ENCODE results near the gene PAX7.
"Not testable (repeated sequence)": the region's sequence is repeated elsewhere in the genome, so short reads cannot be mapped to it uniquely, and the experiment has no call there.

PAX7 gene

GRCh38 chr1:18739408-18739807 is 108.8 kb downstream of the PAX7 start:
- Histone ChIP-seq H3K56ac (ENCODE audit: low read length) (no peak overlapping the region), H2BK5ac (ENCODE audit: low read length) (no peak overlapping the region), H3K36me3 (ENCODE audit: control insufficient read depth, insufficient read depth, low read length) (no peaks in the 10 kb centered on the region), H3K18ac (ENCODE audit: low read length) (no peak overlapping the region), H4K5ac (ENCODE audit: low read length) (no peak overlapping the region), H3K79me2 (ENCODE audit: control insufficient read depth, insufficient read depth, low read length) (no peaks in the 10 kb centered on the region), H3K4me3 (ENCODE audit: low read length) (no peak overlapping the region), H3K4ac (ENCODE audit: low read depth, low read length) (no peak overlapping the region), H3K23ac (ENCODE audit: low read length) (no peak overlapping the region), H3K27me3 (ENCODE audit: insufficient read depth, low read length, poor library complexity) (no peaks in the 10 kb centered on the region), H3K27ac (ENCODE audit: low read depth, low read length) (no peak overlapping the region), H4K8ac (ENCODE audit: low read depth, low read length) (no peak overlapping the region), H3K79me1 (ENCODE audit: low read length) (no peaks in the 10 kb centered on the region), H3K4me1 (ENCODE audit: control insufficient read depth, low read depth, low read length) (no peaks in the 10 kb centered on the region), H3K4me2 (ENCODE audit: low read length) (no peak overlapping the region), H3K9ac (ENCODE audit: low read length) (no peak overlapping the region), H2BK15ac (replicated peaks; ENCODE audit: low read depth) (no peak overlapping the region), H2BK120ac (ENCODE audit: low read depth, low read length) (no peak overlapping the region), H2AK5ac (ENCODE audit: low read length) (no peak overlapping the region)
- DNase-seq, result no peak
- no CpG with 5 or more reads among the region's 6 CpGs for WGBS (ENCODE audit: extremely low coverage, insufficient coverage, low lambda C conversion rate)

DNA sequence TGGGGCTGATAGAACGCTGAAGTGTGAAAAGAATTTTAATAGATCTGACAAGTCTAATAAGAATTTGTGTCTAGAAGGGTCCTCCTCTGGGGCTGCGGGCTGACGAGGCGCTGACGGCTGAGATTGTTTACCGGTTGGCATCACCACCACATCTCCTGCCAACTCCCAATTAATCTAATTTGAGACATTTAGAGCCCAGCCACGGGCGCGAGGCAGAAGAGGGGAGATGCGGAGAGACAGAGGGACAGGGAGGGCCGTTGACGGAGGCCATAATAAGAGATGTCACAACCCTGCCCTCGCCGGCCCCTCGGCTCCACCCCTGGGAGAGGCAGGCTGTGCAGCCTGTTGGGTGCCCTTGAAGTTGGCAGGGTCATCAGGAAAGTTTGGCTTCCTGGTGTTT is 109.3 kb downstream of the PAX7 start:
- no peak overlapping the region for H2AK5ac ChIP-seq (ENCODE audit: low read length)

GRCh38 chr1:18740617-18741016 is 110.0 kb downstream of the PAX7 start:
- H2BK120ac ChIP-seq (ENCODE audit: low read depth, low read length), result no peak overlapping the region
- no peaks in the 10 kb centered on the region for H3K36me3 ChIP-seq (ENCODE audit: control insufficient read depth, insufficient read depth, low read length)
- no peak overlapping the region for H3K56ac ChIP-seq (ENCODE audit: low read length)
- H3K27me3 ChIP-seq (ENCODE audit: insufficient read depth, low read length, poor library complexity), result no peaks in the 10 kb centered on the region
- no peak for DNase-seq
- WGBS (ENCODE audit: extremely low coverage, insufficient coverage, low lambda C conversion rate), result no CpG with 5 or more reads among the region's 1 CpG
- H3K79me1 ChIP-seq (ENCODE audit: low read length), result no peaks in the 10 kb centered on the region
- no peak overlapping the region for H3K4ac ChIP-seq (ENCODE audit: low read depth, low read length)
- no peak overlapping the region for H3K9ac ChIP-seq (ENCODE audit: low read length)
- no peak overlapping the region for H3K4me3 ChIP-seq (ENCODE audit: low read length)
- H3K4me1 ChIP-seq (ENCODE audit: control insufficient read depth, low read depth, low read length), result no peaks in the 10 kb centered on the region
- H3K79me2 ChIP-seq (ENCODE audit: control insufficient read depth, insufficient read depth, low read length), result no peaks in the 10 kb centered on the region
- H4K5ac ChIP-seq (ENCODE audit: low read length), result no peak overlapping the region
- H2AK5ac ChIP-seq (ENCODE audit: low read length), result no peak overlapping the region
- no peak overlapping the region for H3K4me2 ChIP-seq (ENCODE audit: low read length)
- no peak overlapping the region for H2BK15ac ChIP-seq (replicated peaks; ENCODE audit: low read depth)
- no peak overlapping the region for H3K27ac ChIP-seq (ENCODE audit: low read depth, low read length)
- H2BK5ac ChIP-seq (ENCODE audit: low read length), result no peak overlapping the region
- H3K23ac ChIP-seq (ENCODE audit: low read length), result no peak overlapping the region
- H3K18ac ChIP-seq (ENCODE audit: low read length), result no peak overlapping the region
- H4K8ac ChIP-seq (ENCODE audit: low read depth, low read length), result no peak overlapping the region

More for the DNA sequence above, 109.3 kb downstream of the PAX7 start:
- H2BK120ac ChIP-seq (ENCODE audit: low read depth, low read length), result no peak overlapping the region
- WGBS (ENCODE audit: extremely low coverage, insufficient coverage, low lambda C conversion rate), result no CpG with 5 or more reads among the region's 15 CpGs
- H3K79me2 ChIP-seq (ENCODE audit: control insufficient read depth, insufficient read depth, low read length), result no peaks in the 10 kb centered on the region
- H3K23ac ChIP-seq (ENCODE audit: low read length), result no peak overlapping the region
- H3K18ac ChIP-seq (ENCODE audit: low read length), result no peak overlapping the region
- no peak overlapping the region for H4K5ac ChIP-seq (ENCODE audit: low read length)
- H3K56ac ChIP-seq (ENCODE audit: low read length), result no peak overlapping the region
- H2BK5ac ChIP-seq (ENCODE audit: low read length), result no peak overlapping the region
- H3K27ac ChIP-seq (ENCODE audit: low read depth, low read length), result no peak overlapping the region
- no peak for DNase-seq
- H3K27me3 ChIP-seq (ENCODE audit: insufficient read depth, low read length, poor library complexity), result no peaks in the 10 kb centered on the region
- H2BK15ac ChIP-seq (replicated peaks; ENCODE audit: low read depth), result no peak overlapping the region
- H3K4me3 ChIP-seq (ENCODE audit: low read length), result no peak overlapping the region
- H3K9ac ChIP-seq (ENCODE audit: low read length), result no peak overlapping the region
- H3K4me2 ChIP-seq (ENCODE audit: low read length), result no peak overlapping the region
- no peak overlapping the region for H3K4ac ChIP-seq (ENCODE audit: low read depth, low read length)
- H4K8ac ChIP-seq (ENCODE audit: low read depth, low read length), result no peak overlapping the region
- H3K36me3 ChIP-seq (ENCODE audit: control insufficient read depth, insufficient read depth, low read length), result no peaks in the 10 kb centered on the region
- no peaks in the 10 kb centered on the region for H3K79me1 ChIP-seq (ENCODE audit: low read length)
- H3K4me1 ChIP-seq (ENCODE audit: control insufficient read depth, low read depth, low read length), result no peaks in the 10 kb centered on the region

DNA sequence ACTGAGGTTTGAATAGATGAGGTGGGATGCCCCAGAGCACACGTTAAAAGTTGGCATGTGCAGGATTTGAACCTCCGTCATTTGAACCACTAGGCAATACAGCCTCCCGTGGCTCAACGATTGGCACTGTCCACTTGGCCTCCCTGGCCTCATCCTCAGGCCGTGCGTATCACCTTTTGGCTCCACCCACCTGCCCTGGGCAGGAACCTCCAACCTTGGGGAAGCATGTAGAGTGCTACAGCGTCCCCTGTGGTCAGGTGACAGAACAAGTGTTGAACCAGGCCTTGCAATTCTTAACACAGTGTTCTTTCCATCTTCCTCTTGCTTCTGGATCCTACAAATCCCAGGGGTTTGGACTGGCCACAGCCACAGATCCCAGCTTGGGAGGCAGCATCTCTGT is 112.6 kb downstream of the PAX7 start:
- Histone ChIP-seq H3K79me1 (ENCODE audit: low read length) (no peaks in the 10 kb centered on the region), H3K9ac (ENCODE audit: low read length) (no peak overlapping the region), H2BK120ac (ENCODE audit: low read depth, low read length) (no peak overlapping the region), H3K4ac (ENCODE audit: low read depth, low read length) (no peak overlapping the region), H3K18ac (ENCODE audit: low read length) (no peak overlapping the region), H2AK5ac (ENCODE audit: low read length) (no peak overlapping the region), H3K23ac (ENCODE audit: low read length) (no peak overlapping the region), H3K4me3 (ENCODE audit: low read length) (no peak overlapping the region), H3K4me2 (ENCODE audit: low read length) (no peak overlapping the region), H3K56ac (ENCODE audit: low read length) (no peak overlapping the region), H4K8ac (ENCODE audit: low read depth, low read length) (no peak overlapping the region), H3K4me1 (ENCODE audit: control insufficient read depth, low read depth, low read length) (no peaks in the 10 kb centered on the region), H3K36me3 (ENCODE audit: control insufficient read depth, insufficient read depth, low read length) (no peaks in the 10 kb centered on the region), H2BK15ac (replicated peaks; ENCODE audit: low read depth) (no peak overlapping the region), H4K5ac (ENCODE audit: low read length) (no peak overlapping the region), H3K27ac (ENCODE audit: low read depth, low read length) (no peak overlapping the region), H3K79me2 (ENCODE audit: control insufficient read depth, insufficient read depth, low read length) (no peaks in the 10 kb centered on the region), H2BK5ac (ENCODE audit: low read length) (no peak overlapping the region), H3K27me3 (ENCODE audit: insufficient read depth, low read length, poor library complexity) (no peaks in the 10 kb centered on the region)
- peak; percentile 64 for DNase-seq
- no CpG with 5 or more reads among the region's 7 CpGs for WGBS (ENCODE audit: extremely low coverage, insufficient coverage, low lambda C conversion rate)

DNA sequence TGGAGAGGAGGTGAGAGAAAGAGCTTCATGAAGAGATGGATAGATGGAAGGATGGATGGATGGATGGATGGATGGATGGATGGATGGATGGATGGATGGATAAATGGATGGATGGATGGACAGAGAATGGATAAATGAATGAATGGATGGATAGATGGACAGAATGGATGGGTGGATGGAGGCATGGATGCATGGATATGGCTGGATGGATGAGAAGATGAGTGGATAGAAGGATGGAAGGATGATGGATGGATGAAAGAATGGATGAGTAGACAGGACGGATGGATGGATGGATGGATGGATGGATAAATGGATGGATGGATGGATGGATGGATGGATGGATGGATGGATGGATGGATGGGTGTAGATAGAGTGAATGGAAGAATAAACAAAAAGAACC is 113.7 kb downstream of the PAX7 start:
- H3K56ac ChIP-seq (ENCODE audit: low read length); H4K8ac ChIP-seq (ENCODE audit: low read depth, low read length); H3K4ac ChIP-seq (ENCODE audit: low read depth, low read length); H3K27me3 ChIP-seq (ENCODE audit: insufficient read depth, low read length, poor library complexity); H4K5ac ChIP-seq (ENCODE audit: low read length); H3K4me1 ChIP-seq (ENCODE audit: control insufficient read depth, low read depth, low read length); H3K27ac ChIP-seq (ENCODE audit: low read depth, low read length); H2BK5ac ChIP-seq (ENCODE audit: low read length); H3K23ac ChIP-seq (ENCODE audit: low read length); H3K4me2 ChIP-seq (ENCODE audit: low read length); H3K36me3 ChIP-seq (ENCODE audit: control insufficient read depth, insufficient read depth, low read length); H3K79me1 ChIP-seq (ENCODE audit: low read length); H2BK15ac ChIP-seq (replicated peaks; ENCODE audit: low read depth); H2AK5ac ChIP-seq (ENCODE audit: low read length); H3K9ac ChIP-seq (ENCODE audit: low read length); H3K79me2 ChIP-seq (ENCODE audit: control insufficient read depth, insufficient read depth, low read length); H3K18ac ChIP-seq (ENCODE audit: low read length); H2BK120ac ChIP-seq (ENCODE audit: low read depth, low read length); DNase-seq; H3K4me3 ChIP-seq (ENCODE audit: low read length): not testable (repeated sequence)
- 100% methylated on average over 1 of the region's 1 CpG for WGBS (ENCODE audit: extremely low coverage, insufficient coverage, low lambda C conversion rate)

- Histone ChIP-seq H3K27ac (ENCODE audit: low read depth, low read length) (no peak overlapping the region), H3K36me3 (ENCODE audit: control insufficient read depth, insufficient read depth, low read length) (no peaks in the 10 kb centered on the region), H3K79me2 (ENCODE audit: control insufficient read depth, insufficient read depth, low read length) (no peaks in the 10 kb centered on the region), H3K18ac (ENCODE audit: low read length) (no peak overlapping the region), H2AK5ac (ENCODE audit: low read length) (no peak overlapping the region), H2BK5ac (ENCODE audit: low read length) (no peak overlapping the region), H3K4me2 (ENCODE audit: low read length) (no peak overlapping the region), H3K9ac (ENCODE audit: low read length) (no peak overlapping the region), H2BK120ac (ENCODE audit: low read depth, low read length) (no peak overlapping the region), H3K56ac (ENCODE audit: low read length) (no peak overlapping the region), H3K27me3 (ENCODE audit: insufficient read depth, low read length, poor library complexity) (no peaks in the 10 kb centered on the region), H4K5ac (ENCODE audit: low read length) (no peak overlapping the region), H3K4ac (ENCODE audit: low read depth, low read length) (no peak overlapping the region), H3K23ac (ENCODE audit: low read length) (no peak overlapping the region), H3K4me1 (ENCODE audit: control insufficient read depth, low read depth, low read length) (no peaks in the 10 kb centered on the region), H3K79me1 (ENCODE audit: low read length) (no peaks in the 10 kb centered on the region), H2BK15ac (replicated peaks; ENCODE audit: low read depth) (no peak overlapping the region), H3K4me3 (ENCODE audit: low read length) (no peak overlapping the region), H4K8ac (ENCODE audit: low read depth, low read length) (no peak overlapping the region)
- peak; percentile 44 for DNase-seq
- WGBS (ENCODE audit: extremely low coverage, insufficient coverage, low lambda C conversion rate), result no CpG with 5 or more reads among the region's 5 CpGs
Measured at GRCh38 chr1:18746981-18747380, 116.3 kb downstream of the PAX7 start.
